ENCODE results near the gene NPAS4.
"Not testable (repeated sequence)": the region's sequence is repeated elsewhere in the genome, so short reads cannot be mapped to it uniquely, and the experiment has no call there.

Gene NPAS4

DNA sequence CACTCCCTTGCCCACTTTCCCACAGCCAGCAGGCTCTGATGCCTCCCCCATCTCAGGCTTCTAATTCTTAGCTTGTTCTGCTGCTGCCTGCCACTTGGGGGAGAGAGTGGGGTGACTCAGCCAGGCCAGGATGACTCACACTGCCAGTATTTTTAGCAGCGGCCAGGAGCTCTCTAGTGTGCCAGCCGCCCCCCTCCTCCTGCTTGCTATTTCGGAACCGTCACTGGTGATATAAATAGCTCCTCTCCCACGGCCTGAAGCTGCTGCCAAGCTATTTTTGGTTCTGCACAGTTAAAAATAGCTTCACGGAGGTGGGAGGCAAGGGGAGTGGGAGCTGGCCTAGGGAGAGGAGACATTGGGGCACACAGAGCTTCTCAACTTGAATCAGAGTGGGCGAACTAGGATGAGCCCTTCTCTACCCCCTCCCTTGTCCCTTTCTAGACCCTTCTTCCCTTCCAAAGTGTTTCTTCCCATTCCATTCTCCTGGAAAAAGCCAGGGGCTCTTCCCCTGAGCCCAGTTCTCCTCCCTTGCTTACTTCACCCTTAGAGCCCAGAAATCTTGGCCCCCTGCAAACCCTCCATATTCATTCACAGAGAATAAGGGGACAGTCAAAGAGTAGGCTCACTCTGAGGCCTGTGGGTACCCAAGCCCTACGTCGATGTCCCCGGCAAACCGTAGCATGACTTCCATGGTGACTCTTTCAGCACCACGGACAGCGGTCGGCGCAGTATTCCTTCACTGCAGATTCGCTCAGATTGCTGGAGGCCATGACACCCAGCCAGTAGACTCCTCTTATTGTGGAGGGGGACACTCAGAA is 2.5 kb upstream of the NPAS4 start:
- DNase-seq = peak; percentile 34 to 45

DNA sequence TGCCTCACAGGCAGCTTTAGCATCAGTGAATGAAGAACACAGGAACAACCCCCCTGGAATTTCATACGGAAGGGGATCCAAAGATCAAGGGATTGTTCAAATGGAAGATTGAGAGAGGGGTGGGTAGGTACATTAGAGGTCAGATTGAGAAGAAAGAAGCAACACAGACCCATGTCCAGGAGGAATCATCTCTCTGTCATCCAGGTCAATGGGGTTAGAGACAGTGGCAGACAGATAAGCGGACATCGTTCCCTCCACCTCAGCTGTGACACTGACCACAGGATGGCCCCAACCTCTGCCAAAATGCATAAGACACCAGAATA is 1.9 kb upstream of the NPAS4 start:
- no peak for DNase-seq

DNA sequence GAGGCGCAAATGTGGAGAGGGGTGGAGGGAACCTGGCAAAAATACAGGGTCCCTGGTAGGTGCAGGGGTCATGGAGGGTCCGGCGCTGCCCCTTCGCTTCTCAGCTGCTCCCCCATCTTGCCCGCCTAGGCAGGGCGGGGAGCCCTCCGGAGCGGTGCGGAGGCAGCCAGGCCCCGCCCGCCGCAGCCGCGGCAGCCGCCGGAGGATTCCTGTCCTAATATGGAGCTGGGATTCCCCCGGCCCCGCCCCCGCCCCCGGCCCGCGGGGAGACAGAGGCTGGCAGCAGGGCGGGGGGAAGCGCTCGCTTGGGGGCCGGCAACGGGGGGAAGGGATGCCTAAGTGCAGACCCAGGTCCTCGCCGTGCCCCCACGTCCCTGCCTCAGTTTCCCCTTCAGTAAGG is 1.0 kb upstream of the NPAS4 start:
- no peak for DNase-seq

DNA sequence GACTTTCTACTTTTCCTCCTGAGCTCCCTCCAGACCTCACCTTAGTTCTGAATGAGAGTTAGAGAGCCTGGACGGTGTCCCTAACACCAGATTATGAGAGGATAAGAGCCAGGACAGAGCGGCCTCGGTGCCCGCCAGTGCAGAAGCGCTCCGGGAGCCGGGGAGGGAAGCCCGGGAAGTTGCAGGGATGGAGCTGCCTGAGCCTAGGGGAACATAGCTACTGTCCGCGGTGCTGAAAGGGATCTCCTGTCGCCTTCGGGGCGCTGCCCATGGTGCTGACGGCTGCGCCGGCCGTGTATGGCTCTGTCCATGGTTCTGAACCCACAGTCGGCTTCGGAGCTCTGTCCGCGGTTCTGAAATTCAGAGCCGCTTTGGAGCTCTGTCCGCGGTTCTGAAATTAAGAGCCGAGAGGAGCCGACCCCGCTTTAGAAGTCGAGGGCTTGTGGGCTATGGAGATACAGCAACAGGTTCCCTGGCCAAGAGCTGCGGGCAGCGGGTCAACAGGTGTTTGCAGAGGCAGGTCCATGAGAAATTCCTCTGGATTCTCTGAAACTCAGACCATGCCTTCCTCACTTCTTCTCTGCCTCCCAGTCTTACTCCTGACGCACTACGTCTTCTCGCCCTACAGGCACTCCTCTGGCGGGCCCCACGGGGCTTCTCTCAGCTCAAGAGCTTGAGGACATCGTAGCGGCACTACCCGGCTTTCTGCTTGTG is 814 bp downstream of the NPAS4 start:
- peak; percentile 80 to 88 for DNase-seq

DNA sequence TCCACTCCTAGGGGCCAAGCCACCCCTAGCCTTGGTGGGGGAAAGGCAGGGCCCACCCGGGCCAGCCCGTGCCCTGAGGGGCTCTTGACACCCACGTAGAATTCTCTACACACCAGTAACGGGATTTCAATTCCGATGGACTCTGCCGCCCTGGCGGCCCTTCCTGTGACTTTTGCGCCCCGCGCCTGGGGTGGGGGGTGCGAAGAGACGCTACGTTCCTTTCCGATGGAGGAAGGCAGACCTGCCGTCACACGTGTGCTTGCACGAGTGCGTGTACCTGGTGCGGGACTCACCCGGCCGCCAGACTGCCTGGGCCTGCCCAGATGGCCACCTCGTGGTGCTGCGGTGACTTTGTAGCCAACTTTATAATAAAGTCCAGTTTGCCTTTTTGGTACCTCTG is 5.5 kb downstream of the NPAS4 start:
- DNase-seq = no peak

DNA sequence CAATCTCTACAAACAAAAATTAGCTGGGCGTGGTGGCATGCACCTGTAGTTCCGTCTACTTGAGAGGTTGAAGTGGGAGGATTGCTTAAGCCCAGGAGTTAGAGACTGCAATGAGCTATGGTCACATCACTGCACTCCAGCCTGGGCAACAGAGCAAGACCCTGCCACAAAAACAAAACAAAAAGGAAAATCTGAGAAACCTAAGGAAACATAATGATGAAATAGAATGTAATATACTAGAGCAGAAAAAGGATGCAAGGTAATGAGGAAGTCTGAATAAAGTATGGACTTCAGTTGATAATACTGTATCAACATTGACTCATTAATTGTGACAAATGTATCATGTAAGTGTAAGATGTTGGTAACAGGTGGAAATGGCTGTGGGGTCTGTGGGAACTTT is 8.1 kb downstream of the NPAS4 start:
- no peak for DNase-seq

DNA sequence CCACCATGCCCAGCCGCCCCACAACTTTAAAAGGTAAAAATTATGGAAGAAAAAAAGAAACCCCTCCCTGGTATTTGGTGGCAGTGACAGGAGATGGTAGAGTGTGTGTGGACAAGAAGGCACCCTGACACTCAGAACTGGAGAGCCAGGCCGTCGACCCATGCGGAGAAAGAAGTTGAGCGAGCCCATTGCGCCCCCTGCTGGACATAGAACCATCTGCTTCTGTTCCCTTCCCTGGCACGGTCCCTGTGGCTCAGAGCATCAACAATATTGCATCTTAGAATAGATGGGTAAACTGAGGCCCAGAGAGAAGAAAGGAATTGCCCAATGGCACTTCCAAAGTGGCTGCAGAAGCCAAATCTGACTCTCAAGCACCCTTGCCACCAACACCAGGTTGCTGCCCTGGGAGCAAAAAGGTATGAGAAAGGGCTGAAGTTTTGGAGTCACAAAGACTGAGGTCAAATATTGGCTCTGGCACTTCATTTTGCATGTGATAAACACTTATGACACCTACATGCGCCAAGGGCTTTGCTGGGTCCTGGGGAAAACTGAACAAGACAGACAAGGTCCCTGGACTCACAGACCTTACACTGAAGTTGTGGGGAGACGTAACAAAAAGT is 9.3 kb downstream of the NPAS4 start:
- peak; percentile 65 to 70 for DNase-seq

DNA sequence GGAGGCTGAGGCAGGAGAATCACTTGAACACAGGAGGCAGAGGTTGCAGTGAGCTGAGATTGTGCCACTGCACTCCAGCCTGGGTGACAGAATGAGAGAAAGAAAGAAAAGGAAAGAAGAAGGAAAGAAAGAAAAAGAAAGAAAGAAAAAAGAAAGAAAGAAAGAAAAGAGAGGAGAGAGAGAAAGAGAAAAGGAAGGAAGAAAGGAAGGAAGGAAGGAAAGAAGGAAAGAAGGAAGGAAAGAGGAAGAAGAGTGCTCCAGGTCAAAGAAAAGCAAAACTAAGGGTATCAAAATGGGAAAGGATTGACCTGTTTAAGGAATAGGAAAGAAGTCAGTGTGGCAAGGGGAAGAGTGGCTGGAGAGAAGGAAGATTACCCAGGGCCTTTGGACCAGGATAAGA is 10.5 kb downstream of the NPAS4 start:
- DNase-seq = not testable (repeated sequence)

DNA sequence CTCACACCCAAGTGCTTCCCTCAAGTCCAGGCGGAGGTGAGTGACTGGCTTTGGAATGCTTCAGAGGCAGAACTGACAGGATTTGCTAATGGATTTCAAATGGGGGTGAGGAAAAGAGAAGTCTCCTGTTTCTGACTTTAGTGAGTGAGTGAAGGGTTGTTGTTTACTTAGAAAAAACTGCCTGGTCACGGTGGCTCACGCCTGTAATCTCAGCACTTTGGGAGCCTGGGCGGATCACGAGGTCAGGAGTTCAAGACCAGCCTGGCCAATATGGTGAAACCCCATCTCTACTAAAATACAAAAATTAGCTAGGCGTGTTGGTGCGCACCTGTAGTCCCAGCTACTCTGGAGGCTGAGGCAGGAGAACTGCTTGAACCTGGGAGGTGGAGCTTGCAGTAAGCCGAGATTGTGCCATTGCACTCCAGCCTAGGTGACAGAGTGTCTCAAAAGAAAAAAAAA is 11.1 kb downstream of the NPAS4 start:
- DNase-seq = not testable (repeated sequence)

DNA sequence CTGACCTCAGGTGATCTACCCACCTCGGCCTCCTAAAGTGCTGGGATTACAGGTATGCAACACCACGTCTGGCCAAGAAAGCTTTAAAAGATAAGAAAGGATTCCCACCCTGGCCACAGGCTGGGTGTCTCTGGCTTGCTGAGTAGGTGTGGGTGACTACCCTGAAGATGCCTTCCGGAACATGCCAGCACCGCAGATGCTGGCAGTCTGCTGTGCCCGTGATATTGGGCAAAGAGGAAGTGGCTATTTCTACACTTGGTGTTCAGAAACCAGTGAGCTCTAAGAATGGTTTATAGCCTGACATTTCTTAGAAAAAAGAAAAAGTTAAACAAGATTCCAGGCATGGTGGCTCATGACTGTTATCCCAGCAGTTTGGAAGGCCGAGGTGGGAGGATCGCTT is 11.8 kb downstream of the NPAS4 start:
- no peak for DNase-seq

DNA sequence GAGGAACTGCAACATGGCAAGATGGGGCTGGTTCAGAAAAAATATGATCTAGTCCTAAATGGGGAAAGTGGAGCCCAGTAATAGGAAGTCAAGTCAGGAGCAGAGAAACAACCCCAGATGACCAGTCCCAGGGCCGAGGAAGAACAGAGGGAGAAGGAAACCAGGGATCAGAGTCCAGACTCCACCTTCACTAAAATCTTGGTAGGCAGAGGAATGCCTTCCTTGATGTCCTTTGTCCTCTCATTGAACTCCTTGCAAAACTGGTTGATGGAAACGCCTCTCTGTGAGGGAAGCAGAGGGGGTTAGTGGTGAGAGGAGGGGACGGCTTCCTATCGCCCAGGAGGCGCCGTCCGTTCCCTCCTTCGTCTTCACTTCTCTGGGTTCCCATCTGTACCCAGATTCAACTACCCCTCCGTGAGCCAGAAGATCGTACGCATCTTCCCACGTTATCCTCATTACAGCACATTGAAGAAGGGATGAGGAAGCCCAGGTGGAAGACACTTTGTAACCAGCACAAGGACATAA is 17.2 kb downstream of the NPAS4 start:
- no peak for DNase-seq

DNA sequence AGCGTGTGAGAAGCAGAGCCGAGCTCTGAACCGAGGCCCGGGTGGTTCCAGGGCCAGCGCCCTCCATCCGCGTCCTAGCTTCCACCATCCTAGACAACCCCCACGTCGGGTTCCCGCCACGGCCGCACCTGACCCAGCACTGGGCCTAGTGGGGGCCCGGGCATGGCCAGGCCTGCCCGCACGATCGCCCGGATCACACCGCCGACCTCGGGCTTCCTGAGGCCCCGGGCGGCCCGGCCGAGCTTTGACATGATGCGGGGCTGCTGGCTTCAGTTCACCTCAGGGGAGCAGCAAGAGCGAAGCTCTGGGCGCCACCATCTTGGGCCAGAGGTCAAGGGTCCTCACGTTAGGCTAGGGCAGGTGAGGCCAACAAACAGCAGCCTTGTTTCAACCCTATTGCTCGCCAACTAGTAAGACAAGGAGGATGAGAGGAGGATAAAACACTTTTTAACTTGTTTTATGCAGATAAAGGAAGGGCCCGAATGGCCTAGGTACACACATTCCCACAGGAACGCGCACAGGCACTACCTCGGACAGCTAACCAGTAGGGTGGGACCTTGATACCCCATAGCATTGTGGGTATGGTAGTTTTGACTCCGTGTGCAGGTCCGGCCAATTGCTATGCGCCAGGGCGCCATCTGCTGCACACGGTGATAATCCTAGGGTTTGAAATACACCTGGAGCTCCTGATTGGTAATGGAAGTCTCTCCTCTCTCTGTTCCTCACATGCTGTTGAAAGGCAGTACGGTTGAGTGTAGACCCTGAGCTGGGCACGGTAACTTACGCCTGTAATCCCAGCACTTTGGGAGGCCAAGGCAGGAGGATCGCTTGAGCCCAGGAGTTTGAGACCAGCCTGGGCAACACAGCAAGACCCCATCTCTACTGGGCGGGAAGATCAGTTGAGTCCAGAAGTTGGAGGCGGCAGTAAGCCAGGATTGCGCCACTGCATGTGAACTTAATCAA is 17.9 kb downstream of the NPAS4 start, which contains the start of gene MRPL11:
Gene MRPL11, minus strand, starts transcription at position 345 of the 963 bp plus-strand sequence. Its CDS starts 94 bp downstream, at position 251.
- peak; percentile 88 to 91 for DNase-seq

DNA sequence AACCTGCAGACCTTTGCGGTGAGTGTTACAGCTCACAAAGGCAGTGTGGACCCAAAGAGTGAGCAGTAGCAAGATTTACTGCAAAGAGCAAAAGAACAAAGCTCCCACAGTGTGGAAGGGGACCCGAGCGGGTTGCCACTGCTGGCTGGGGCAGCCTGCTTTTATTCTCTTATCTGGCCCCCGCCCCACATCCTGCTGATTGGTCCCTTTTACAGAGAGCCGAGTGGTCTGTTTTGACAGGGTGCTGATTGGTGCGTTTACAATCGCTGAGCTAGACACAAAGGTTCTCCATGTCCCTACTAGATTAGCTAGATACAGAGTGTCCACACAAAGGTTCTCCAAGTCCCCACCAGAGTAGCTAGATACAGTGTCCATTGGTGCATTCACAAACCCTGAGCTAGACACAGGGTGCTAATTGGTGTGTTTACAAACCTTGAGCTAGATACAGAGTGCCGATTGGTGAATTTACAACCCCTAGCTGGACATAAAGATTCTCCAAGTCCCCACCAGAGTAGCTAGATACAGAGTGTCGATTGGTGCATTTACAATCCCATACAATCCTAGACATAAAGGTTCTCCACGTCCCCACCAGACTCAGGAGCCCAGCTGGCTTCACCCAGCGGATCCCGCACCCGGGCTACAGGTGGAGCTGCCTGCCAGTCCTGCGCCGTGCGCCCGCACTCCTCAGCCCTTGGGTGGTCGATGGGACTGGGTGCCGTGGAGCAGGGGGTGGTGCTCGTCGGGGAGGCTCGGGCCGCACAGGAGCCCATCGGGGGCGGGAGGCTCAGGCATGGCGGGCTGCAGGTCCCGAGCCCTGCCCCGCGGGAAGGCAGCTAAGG is 19.5 kb downstream of the NPAS4 start:
- not testable (repeated sequence) for DNase-seq

DNA sequence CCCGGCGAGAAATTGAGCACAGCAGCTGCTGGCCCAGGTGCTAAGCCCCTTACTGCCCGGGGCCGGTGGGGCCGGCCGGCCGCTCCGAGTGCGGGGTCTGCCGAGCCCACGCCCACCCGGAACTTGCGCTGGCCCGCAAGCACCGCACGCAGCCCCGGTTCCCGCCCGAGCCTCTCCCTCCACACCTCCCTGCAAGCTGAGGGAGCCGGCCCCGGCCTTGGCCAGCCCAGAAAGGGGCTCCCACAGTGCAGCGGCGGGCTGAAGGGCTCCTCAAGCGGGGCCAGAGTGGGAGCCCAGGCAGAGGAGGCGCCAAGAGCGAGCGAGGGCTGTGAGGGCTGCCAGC is 20.1 kb downstream of the NPAS4 start:
- not testable (repeated sequence) for DNase-seq

DNA sequence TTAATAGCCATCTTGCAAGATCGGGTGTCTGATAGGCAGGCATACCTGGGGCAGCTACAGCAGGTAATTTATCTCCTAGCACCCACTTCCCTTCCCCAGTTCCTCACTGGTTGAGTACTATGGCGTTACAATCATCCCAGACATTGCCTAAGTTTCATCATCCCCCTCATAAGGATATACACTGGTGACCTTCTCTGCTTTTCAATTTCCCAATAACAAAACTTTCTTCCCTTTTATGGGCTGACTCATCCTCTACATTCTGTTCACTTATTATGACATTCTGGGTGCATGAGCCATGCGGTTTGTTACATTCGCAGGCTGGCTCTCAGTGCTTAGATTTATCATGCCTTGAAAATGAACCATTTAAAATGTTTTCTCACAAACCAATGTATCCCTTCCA is 22.8 kb downstream of the NPAS4 start:
- peak in 1 of 2 donors; percentile 19 for DNase-seq

DNA sequence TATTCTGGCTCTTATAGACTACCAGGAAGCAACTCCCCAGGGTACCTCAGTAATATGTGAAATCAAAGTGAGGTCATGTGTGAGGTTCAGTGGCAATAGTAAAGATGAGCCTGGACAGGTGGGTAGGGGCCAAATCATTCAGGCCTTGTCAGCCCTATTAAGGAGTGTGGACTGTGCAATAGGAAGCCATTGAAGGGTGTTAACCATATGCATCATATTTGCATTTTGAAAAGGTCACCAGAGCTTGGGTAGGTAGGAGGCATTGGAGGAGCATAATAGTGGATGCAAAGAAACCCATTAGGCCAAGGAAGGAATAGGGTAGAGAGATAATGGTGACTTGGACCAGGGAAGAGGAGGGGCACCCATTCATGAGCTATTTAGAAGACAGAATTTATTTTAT is 26.2 kb downstream of the NPAS4 start:
- DNase-seq = no peak

DNA sequence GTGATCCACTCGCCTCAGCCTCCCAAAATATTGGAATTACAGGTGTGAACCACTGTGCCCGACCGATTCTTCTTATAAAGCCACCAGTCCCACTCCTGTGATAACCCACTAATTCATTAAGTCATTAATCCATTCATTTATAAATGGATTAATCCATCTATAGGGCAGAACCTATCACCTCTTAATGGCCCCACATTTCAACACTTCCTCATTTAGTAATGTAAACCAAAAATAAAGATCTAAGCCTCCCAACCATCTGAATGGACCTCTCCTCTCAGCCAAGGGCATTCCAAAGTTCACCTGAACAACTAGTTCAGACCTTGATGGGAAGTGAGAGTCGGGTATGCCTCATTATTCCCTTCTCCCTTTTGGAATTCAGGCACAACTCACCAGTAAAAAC is 27.7 kb downstream of the NPAS4 start:
- DNase-seq = no peak

DNA sequence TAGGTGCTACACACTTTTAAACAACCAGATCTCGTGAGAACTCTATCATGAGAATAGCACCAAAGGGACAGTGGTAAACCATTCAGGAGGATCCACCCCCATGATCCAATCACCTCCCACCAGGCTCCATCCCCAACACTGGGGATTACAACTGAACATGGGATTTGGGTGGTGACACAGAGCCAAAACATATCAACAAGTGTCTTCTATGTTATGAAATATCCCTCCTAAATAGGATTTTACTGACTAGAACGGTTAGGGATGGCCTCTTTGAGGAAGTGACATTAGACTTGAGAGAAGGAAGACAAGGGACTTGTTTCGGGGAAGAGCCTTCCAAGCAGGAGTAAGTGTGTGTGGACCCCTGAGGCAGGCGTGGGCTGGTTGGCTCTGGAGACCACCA is 29.7 kb downstream of the NPAS4 start:
- DNase-seq = no peak

DNA sequence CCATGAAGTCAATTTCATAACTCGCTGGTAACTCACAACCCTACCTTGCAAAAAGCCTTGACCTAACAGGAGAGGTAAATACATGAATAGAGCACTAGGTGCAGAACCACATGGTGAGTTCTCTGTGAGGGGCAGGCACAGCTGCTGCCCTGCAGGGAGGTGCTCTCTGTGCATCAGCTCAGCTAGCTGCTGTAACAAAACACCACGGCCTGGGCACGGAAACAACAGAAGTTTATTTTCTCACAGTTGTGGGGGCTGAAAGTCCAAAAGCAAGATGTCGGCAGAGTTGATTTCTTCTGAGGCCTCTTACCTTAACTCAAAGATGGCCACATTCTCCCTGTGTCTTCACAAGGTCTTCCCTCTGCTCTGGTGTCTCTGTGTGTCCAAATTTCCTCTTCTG is 30.8 kb downstream of the NPAS4 start:
- no peak for DNase-seq

DNA sequence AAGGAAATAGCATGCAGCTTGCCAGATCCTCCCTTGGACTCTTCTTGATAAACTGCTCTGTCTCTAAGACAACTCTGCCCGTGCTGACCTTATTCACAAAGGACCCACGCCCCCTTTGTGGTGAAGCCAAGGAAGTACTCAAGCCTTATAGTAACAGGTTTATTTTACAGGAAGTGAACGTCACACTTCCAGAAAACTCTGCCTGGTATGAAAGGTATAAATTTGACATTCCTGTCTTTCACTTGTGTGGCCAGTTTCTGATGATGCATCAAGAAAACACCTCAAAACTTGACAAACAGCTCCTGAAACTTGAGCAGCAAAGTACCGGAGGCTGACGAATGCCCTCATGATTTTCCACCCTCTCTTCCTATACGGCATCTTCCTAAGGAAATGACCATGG is 33.4 kb downstream of the NPAS4 start:
- no peak for DNase-seq

DNA sequence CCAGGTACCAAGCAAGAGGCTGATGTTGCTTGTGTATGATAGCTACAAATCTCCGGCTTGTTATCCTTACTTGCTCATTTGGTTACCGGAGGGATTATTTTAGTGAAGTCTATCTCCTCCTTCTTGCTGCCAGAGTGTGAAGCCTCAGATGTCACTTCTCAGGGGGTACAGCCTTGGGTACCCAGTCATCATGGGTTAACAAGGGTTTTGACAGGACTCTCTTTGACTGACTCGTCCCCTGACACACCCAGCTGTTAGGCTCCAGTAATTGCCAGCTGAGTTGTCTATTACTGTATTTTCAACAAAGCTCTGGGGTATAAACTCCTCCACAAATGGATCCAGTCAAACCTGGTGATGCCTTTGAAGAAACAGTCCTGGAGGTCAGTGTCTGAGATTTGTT is 34.0 kb downstream of the NPAS4 start:
- DNase-seq = no peak

DNA sequence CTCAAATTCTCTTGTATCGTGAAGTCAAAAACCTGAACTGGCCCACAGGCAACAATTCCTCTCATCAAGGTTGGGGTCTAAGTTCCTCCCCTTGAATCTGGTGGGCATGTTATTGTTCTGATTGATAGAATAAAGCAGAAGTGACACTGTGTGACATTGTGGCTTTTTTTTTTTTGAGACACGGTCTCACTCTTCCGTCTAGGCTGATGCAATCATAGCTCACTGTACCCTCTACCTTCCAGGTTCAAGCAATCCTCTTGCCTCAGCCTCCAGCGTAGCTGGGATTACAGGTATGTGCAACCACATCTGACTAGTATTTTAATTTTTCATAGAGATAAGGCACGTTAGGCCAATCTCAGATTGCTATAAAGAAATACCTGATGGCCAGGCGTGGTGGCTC is 37.0 kb downstream of the NPAS4 start:
- no peak for DNase-seq

Data from CD4-positive, alpha-beta T cell treated with Interleukin-1 beta for 1 hour (primary cell).